Memory B cell (primary cell): Measurements from ENCODE around the gene PHPT1.
"Not testable (repeated sequence)": the region's sequence is repeated elsewhere in the genome, so short reads cannot be mapped to it uniquely, and the experiment has no call there.

Source experiments
- ATAC-seq: fragments of 150-1000 bp; cut with Tn5 transposase; 2 replicates; pipeline ENCODE4 v1.10.0; 2021; ENCODE audit warnings: low read depth, mild to moderate bottlenecking, moderate library complexity
- DNase-seq, 2 donors: peaks; one replicate each; pipeline ENCODE4 v3.0.0; 2022; ENCODE audit warnings: low spot score in 2 of 2
- H3K27ac Mint-ChIP-seq: one replicate; pipeline ENCODE4 v1.8.0; 2022; ENCODE audit warnings: mild to moderate bottlenecking, moderate library complexity, mixed read lengths
- H3K27me3 Mint-ChIP-seq: one replicate; pipeline ENCODE4 v1.8.0; 2022; ENCODE audit warnings: mixed read lengths
- H3K36me3 Mint-ChIP-seq: one replicate; pipeline ENCODE4 v1.8.0; 2022; ENCODE audit warnings: mild to moderate bottlenecking, mixed read lengths
- H3K4me1 Mint-ChIP-seq: one replicate; pipeline ENCODE4 v1.8.0; 2022; ENCODE audit warnings: mixed read lengths
- H3K4me3 Mint-ChIP-seq: one replicate; pipeline ENCODE4 v1.8.0; 2022; ENCODE audit warnings: mild to moderate bottlenecking, moderate library complexity, mixed read lengths
- H3K9me3 Mint-ChIP-seq: one replicate; pipeline ENCODE4 v1.8.0; 2022; ENCODE audit warnings: mixed read lengths

PHPT1 gene

GRCh38 chr9:136828474-136829140, 20.6 kb upstream of the PHPT1 start:
- H3K27ac Mint-ChIP-seq = no peak overlapping the region
- no peak overlapping the region for H3K4me3 Mint-ChIP-seq
- DNase-seq (no peak), ATAC-seq (no peak)
- H3K27me3 Mint-ChIP-seq = no peaks in the 10 kb centered on the region
- peaks cover 3% of the 10 kb centered on the region for H3K36me3 Mint-ChIP-seq
- H3K9me3 Mint-ChIP-seq = no peaks in the 10 kb centered on the region
- no peaks in the 10 kb centered on the region for H3K4me1 Mint-ChIP-seq

DNA sequence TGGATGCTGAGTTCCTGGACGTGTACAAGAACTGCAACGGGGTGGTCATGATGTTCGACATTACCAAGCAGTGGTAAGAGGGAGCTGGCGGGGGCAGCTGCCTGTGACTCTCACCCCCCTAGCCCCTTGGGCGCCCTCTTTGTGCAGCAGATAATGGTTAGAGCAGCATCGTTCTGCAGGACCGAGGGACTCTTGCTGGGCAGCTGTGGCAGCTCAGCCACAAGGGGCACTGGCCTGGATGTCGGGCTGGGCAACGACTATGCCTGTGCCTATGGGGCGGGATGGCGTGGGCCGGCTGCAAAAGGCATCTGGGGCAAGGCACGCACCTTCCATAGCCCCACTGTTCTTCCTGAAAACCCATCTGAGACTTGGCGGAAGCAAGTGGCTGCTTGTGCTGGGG, 19.8 kb upstream of the PHPT1 start:
- Mint-ChIP-seq H3K27ac (no peak overlapping the region), H3K4me3 (no peak overlapping the region), H3K27me3 (no peaks in the 10 kb centered on the region), H3K36me3 (peaks cover 3% of the 10 kb centered on the region), H3K9me3 (no peaks in the 10 kb centered on the region), H3K4me1 (no peaks in the 10 kb centered on the region)
- no peak for DNase-seq
- ATAC-seq = no peak

DNA sequence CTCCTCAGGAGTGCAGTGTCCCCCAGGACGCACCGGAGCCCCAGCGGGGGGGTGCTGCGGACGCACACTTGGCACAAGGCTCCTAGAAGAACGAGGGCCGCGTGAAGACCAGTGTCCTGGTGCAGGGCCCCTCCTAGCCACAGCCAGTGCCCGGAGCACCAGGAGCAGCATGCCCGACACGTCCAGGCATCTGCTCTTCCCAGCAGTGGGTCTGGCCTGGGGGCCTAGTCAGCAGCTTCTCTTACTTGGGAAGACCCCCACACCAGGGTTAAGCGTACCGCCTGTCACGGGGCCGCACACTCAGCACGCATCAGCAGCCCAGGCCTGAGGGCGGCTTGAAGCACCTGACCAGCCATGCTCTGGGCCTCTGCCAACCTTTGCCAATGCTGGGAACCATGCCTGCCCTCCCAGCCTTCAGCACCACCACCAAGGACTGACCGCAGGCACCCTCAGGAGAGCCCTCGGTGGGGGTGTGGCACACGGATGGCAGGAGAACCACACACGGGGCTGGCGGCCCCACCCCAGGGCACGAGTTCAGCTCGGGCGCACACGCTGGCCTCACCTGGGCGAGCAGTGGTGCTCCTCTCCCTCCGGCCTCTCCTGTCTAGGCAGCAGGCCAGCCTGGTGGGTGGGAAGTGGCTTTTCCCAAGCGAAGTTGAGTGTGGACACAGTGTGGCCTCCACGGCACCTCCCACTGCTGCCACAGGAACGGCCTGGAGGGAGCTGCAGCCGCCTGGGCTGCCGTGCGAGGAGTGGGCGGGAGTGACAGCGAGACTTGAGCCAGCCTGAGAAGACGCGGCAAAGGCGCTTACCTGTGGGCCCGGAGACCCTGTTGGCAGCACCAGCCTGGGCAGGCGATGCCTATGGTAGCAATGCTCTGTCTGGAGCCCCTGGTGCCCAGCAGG, 19.0 kb upstream of the PHPT1 start:
- peaks cover 3% of the 10 kb centered on the region for H3K36me3 Mint-ChIP-seq
- no peak overlapping the region for H3K27ac Mint-ChIP-seq
- H3K4me3 Mint-ChIP-seq = no peak overlapping the region
- no peaks in the 10 kb centered on the region for H3K27me3 Mint-ChIP-seq
- ATAC-seq (no peak), DNase-seq (no peak)
- no peaks in the 10 kb centered on the region for H3K9me3 Mint-ChIP-seq
- H3K4me1 Mint-ChIP-seq = no peaks in the 10 kb centered on the region

- DNase-seq (no peak), ATAC-seq (no peak)
- Mint-ChIP-seq H3K36me3 (peaks cover 3% of the 10 kb centered on the region), H3K27me3 (no peaks in the 10 kb centered on the region), H3K4me1 (no peaks in the 10 kb centered on the region), H3K27ac (no peak overlapping the region), H3K9me3 (no peaks in the 10 kb centered on the region), H3K4me3 (no peak overlapping the region)
Measured at GRCh38 chr9:136831002-136831719, 18.0 kb upstream of the PHPT1 start.

DNA sequence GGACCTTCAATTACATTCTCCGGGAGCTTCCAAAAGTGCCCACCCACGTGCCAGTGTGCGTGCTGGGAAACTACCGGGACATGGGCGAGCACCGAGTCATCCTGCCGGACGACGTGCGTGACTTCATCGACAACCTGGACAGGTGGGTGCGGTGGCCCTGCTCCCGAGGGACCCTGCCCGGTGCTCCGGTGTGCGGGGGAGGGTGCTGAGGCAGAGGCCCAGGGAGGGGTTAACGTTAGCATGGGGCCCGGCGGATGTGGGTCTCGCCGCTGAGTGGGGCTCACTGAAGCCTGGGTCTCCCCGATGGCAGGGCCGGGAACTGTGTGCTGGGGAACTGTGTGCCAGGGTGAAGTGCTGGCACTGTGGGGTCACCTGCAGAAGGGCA, 17.5 kb upstream of the PHPT1 start:
- peaks cover 3% of the 10 kb centered on the region for H3K36me3 Mint-ChIP-seq
- H3K4me3 Mint-ChIP-seq = no peak overlapping the region
- no peak for ATAC-seq
- no peaks in the 10 kb centered on the region for H3K27me3 Mint-ChIP-seq
- no peak for DNase-seq
- no peak overlapping the region for H3K27ac Mint-ChIP-seq
- H3K4me1 Mint-ChIP-seq = no peaks in the 10 kb centered on the region
- no peaks in the 10 kb centered on the region for H3K9me3 Mint-ChIP-seq

DNA sequence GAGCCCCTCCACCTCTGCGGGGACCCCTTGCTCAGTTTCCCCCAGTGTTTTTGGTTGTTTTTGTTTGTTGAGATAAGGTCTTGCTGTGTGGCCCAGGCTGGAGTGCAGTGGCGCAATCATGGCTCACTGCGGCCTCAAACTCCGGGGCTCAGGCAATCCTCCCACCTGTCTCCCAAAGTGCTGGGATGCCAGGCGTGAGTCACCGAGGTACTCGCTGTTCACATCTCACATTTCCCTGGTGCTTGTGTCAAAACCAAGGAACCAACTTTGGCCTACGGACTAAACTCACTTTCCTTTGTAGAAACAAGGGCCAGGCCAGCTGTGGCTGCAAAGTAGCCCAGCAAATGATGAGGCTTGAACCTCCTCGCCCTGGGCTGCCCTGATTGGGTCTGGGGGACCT, 16.6 kb upstream of the PHPT1 start:
- Mint-ChIP-seq H3K9me3 (no peaks in the 10 kb centered on the region), H3K4me1 (no peaks in the 10 kb centered on the region), H3K27ac (no peak overlapping the region), H3K36me3 (peaks cover 3% of the 10 kb centered on the region), H3K27me3 (no peaks in the 10 kb centered on the region), H3K4me3 (no peak overlapping the region)
- DNase-seq (no peak), ATAC-seq (no peak)

DNA sequence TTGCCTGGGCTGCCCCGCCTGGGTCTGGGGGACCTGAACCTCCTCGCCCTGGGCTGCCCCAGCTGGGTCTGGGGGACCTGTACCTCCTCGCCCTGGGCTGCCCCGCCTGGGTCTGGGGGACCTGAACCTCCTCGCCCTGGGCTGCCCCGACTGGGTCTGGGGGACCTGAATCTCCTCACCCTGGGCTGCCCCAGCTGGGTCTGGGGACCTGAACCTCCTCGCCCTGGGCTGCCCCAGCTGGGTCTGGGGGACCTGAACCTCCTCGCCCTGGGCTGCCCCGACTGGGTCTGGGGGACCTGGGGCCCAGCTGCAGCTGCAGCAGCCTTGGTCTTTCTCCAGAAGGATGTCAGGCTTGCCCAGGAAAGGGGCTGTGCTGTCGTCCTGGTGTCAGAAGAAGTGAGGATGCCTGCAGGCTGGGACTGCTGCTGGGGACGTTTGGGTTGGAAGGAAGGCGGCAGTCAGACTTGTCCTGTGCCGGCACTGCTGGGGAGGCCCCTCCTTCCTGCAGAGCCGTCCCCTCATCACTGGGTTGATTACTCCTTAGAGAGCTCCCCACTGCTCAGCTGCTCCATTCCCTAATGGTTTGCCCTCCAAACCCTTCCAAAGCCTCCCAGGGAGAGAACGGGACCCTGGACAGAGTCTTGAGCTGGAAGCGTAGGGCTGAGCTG, 15.7 kb upstream of the PHPT1 start:
- H3K4me1 Mint-ChIP-seq, H3K27me3 Mint-ChIP-seq, H3K27ac Mint-ChIP-seq, H3K9me3 Mint-ChIP-seq, H3K4me3 Mint-ChIP-seq, ATAC-seq, H3K36me3 Mint-ChIP-seq, DNase-seq: not testable (repeated sequence)

DNA sequence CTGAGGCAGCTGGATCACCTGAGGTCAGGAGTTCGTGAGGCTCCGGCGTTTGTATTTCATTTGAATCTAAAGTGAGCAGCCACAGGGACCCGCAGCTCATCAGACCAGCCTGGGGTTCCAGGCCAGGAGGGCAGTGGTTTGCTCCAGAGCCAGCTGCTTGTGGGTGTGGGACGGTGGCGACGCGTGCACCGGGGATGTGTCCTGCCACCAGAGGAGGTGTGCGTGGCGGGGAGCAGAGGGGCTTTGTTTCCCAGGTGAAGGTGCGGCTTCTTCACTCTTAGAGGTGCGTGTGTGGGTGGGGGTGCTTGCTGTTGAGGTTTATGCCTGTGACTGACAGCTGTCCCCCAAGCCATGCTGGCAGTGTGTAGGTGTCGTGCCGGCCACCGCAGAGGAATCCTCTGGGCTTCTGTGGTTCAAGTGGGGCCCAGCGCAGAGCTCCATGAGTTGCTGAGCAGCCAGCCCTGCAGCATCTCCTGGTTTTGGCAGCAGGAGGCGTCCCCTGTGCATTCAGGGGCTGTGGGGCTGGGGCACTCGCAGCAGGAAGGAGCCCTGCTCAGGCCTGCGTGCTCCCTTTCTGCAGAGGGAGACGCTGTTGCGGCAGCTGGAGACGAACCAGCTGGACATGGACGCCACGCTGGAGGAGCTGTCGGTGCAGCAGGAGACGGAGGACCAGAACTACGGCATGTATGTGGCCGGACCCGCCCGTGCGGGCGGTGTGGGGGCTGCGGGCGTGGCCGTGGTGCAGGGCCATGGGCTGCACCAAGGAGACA, 13.9 kb upstream of the PHPT1 start:
- Mint-ChIP-seq H3K4me3 (no peak overlapping the region), H3K36me3 (peaks cover 7% of the 10 kb centered on the region), H3K27me3 (no peaks in the 10 kb centered on the region), H3K4me1 (no peaks in the 10 kb centered on the region), H3K9me3 (no peaks in the 10 kb centered on the region), H3K27ac (no peak overlapping the region)
- DNase-seq (no peak), ATAC-seq (no peak)

DNA sequence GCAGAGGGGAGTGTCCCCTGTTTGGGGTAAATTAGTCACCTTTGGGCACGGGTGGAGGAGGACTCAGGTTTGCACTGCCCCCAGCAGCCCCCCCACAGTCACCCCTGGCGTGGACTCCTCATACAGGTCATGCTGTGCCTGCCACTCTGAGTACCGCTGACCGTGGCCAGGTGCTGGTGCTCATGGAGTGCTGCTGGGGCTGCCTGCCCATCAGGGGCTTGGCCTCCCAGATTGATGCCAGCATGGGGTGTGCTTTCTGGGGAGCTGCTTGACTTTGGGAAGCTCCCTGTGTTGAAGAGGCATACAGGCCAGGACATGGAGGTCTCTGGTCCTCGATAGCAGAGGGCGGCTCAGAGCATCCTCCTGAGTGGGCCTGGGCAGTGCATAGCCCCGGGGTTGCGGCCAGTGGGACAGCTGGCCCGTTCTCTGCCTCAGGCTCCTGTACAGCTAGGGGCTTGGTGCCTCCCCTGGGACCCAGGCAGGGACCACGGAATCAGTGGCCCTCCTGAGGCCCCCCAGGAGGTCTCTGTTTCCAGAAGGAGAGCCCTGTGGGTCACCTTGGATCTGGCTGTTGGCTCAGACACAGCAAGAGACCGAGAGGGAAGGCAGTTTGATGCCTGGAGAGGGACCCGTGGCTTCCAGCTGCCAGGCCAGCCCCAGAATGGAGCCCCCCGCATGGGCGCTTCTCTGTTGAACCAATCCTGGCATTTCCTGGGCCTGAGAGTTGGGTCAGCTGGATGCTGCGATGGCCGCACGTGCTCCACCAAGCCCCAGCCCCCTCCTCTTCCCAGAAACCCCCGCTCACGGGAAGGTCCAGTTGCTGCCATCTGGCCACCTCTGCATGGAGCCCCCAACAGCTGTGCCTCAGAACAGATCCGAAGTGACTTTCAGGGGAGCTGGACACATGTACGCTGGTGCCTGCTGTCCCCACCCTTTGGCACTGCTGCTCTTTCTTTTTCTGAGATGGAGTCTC, 13.0 kb upstream of the PHPT1 start:
- Mint-ChIP-seq H3K27me3 (no peaks in the 10 kb centered on the region), H3K4me1 (no peaks in the 10 kb centered on the region), H3K4me3 (no peak overlapping the region), H3K27ac (no peak overlapping the region), H3K9me3 (no peaks in the 10 kb centered on the region), H3K36me3 (peaks cover 5% of the 10 kb centered on the region)
- no peak for DNase-seq
- no peak for ATAC-seq

DNA sequence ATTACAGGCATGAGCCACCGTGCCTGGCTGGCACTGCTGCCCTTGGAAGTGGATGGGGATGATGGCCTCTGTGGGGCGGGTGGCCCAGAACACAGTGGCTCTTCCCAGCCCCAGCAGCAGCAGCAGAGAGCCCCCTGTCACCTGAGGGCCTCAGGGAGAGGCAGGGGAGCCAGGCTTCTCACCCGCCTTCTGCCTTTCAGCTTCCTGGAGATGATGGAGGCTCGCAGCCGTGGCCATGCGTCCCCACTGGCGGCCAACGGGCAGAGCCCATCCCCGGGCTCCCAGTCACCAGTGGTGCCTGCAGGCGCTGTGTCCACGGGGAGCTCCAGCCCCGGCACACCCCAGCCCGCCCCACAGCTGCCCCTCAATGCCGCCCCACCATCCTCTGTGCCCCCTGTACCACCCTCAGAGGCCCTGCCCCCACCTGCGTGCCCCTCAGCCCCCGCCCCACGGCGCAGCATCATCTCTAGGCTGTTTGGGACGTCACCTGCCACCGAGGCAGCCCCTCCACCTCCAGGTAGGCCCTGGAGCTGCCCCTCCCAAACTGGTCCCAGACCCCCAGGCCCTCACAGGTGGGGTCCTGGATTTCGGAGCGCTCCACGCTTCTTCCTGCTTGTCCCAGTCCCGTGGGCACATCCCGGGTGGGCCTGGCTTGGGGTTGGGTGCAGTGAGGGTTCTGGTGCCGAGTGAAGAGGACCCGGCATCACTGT, 11.9 kb upstream of the PHPT1 start:
- no peak for DNase-seq
- Mint-ChIP-seq H3K4me1 (no peaks in the 10 kb centered on the region), H3K9me3 (no peaks in the 10 kb centered on the region), H3K4me3 (no peak overlapping the region), H3K27ac (no peak overlapping the region), H3K27me3 (no peaks in the 10 kb centered on the region), H3K36me3 (peaks cover 3% of the 10 kb centered on the region)
- no peak for ATAC-seq

DNA sequence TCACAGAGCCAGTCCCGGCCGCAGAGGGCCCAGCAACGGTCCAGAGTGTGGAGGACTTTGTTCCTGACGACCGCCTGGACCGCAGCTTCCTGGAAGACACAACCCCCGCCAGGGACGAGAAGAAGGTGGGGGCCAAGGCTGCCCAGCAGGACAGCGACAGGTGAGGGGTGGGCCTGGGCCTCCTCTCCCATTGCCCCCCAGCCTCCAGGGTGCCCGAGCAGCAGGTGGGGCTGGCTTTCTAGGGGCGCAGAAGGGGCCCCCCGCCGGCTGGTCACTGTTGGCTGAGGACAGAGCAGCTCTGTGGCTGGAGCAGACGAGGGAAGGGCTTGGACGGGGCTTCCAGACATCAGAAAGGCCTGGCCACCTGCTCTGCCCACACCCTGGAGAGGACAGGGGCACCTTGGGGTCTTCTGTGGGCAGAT, 11.3 kb upstream of the PHPT1 start:
- ATAC-seq = not testable (repeated sequence)

More for the DNA sequence above, 11.3 kb upstream of the PHPT1 start:
- H3K27ac Mint-ChIP-seq, H3K27me3 Mint-ChIP-seq, H3K4me3 Mint-ChIP-seq, H3K4me1 Mint-ChIP-seq, DNase-seq, H3K36me3 Mint-ChIP-seq, H3K9me3 Mint-ChIP-seq: not testable (repeated sequence)
